ENCODE data around the gene RAP1GDS1.
"Not testable (repeated sequence)": the region's sequence is repeated elsewhere in the genome, so short reads cannot be mapped to it uniquely, and the experiment has no call there.

GRCh38 chr4:98329879-98330640 is 68.9 kb downstream of the RAP1GDS1 start:
- TF ChIP-seq CTCF (IDR thresholded peaks at IDR 0.05); POLR2AphosphoS5 (IDR thresholded peaks at IDR 0.05); POLR2A (IDR thresholded peaks at IDR 0.05; ENCODE audit: low read depth): not testable (repeated sequence)

All from esophagus muscularis mucosa (tissue), 3 donors.